ENCODE measurements around the gene CCDC57.

Gene CCDC57

DNA sequence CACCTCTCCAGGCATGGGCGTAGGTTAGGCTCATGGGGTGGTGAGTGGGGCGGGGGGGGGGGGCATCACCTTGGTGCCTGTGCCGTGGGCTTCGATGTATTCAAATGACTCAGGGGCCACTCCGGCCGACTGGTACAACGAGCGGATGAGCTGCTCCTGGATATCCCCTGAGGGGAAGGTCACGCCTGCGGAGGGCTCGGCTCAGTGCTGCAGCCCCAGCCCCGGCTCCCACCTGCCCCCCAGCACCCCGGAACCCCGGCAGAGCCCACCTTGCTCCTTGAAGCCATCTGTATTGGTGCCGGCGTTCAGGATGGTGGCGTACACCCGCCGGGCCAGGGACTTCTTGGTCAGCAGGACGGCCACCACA, 120.0 kb downstream of the CCDC57 start:
- no peak for DNase-seq (ENCODE audit: low read depth)

DNA sequence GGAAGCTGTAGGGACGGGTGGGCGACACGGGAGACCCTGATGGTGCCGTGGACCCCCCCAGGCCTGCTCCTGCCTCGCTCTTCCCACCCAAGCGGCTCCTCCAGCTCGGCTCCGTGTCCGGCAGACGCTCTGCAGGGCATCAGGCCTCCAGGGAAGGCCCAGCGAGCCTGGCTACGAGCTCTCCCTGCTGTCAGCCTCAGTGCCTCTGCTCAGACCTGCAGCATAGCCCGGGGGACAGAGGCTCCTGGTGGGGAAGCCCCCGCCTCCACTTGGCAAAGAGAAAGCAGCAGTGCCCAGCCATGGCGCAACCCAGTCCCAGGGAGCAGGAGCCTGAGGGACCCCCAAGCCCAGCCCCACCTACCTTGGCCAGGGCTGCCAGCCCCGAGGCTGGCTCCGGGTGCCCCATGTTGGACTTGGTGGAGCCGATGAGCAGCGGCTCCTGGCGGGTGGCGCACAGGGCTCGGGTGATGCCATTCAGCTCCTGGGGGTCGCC, 120.5 kb downstream of the CCDC57 start:
- no peak for DNase-seq (ENCODE audit: low read depth)

GRCh38 chr17:82091264-82092066, 121.2 kb downstream of the CCDC57 start:
- no peak for DNase-seq (ENCODE audit: low read depth)

GRCh38 chr17:82090549-82091263, 121.9 kb downstream of the CCDC57 start:
- no peak for DNase-seq (ENCODE audit: low read depth)

DNA sequence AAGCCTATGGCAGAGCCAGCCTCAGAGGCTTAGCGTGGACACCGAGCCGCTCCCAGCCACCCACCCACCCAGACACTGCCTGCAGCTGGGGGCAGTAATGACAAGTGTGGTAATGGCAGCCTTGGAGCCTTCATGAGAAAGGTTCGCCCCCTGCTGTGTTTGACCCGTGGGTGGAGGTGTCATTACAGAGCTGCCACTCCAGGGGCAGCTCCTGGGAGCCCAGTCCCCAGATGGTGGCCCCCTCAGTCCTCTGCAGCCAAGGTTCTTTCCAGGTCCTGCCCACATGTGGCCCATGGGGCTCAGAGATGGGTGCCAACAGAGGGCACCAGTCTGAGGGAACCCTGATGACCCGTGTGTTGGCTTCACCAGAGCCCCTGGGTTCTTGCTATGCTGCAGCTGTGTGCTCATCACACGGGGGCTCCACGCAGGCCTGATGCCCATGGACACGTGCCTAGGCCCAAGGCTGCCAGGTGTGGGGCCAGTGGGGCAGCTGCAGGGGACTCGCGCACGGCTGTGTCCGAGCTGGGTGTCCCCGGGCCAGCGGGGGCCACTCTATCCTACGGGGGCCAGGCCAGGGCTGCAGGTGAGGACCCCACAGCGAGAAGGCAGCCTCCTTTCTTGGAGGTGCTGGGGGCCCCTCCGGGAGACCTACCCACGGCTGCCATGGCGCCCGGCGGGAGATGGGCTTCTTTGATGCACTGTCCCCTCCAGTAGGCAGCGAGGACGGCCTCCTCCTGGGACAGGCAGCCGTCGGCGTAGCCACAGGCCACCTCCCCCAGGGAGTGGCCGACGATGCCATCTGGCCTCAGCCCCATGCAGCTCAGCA, 122.7 kb downstream of the CCDC57 start:
- no peak for DNase-seq (ENCODE audit: low read depth)

- DNase-seq (ENCODE audit: low read depth), result no peak
Observed at GRCh38 chr17:82088838-82089722, 123.6 kb downstream of the CCDC57 start.

- no peak for DNase-seq (ENCODE audit: low read depth)
Observed at GRCh38 chr17:82087961-82088837, 124.4 kb downstream of the CCDC57 start.

DNA sequence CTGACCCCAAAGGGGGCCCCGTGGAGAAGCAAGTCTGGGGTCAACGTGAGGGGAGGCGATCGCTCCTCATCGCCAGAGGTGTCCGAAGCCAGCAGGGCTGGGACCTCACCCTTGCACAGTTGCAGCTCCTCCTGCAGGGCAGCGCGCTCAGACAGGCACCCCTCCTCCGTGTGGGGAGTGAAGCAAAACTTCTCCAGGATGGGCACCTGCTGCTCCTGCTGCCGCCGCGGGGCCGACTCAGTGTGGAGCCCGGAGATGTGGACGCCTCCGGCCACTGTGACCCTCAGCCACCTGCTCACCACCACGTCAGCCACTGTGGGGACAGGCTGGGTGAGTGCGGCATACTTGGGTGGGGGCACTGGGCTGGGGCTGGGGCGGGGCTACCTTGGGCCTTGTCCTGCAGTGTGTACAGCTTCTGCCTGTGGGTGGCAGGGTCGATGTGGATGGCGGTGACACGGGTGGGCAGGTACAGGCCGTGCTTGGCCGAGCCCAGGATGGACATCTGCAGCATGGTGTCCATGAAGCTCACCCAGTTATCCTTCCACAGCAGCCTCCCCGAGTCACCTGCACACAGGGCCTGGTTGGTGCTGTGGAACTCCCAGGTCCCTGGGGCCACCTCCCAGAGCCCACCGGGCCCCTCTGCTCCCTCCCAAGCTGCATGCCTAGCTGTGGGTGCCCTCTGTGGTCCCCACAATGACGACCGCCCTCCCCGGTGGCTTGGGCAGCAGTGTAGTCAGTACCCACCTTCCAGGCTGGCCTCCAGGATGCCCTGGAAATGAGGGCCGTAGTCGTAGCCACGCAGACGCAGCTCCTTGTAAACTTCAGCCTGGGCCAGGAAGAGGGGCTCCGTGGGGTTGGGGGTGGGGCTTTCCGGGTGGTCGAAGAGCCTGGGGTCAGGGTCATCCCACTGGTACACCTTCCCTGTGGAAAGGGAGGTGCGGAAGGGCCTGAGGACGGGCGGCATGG, 125.4 kb downstream of the CCDC57 start:
- no peak for DNase-seq (ENCODE audit: low read depth)

DNA sequence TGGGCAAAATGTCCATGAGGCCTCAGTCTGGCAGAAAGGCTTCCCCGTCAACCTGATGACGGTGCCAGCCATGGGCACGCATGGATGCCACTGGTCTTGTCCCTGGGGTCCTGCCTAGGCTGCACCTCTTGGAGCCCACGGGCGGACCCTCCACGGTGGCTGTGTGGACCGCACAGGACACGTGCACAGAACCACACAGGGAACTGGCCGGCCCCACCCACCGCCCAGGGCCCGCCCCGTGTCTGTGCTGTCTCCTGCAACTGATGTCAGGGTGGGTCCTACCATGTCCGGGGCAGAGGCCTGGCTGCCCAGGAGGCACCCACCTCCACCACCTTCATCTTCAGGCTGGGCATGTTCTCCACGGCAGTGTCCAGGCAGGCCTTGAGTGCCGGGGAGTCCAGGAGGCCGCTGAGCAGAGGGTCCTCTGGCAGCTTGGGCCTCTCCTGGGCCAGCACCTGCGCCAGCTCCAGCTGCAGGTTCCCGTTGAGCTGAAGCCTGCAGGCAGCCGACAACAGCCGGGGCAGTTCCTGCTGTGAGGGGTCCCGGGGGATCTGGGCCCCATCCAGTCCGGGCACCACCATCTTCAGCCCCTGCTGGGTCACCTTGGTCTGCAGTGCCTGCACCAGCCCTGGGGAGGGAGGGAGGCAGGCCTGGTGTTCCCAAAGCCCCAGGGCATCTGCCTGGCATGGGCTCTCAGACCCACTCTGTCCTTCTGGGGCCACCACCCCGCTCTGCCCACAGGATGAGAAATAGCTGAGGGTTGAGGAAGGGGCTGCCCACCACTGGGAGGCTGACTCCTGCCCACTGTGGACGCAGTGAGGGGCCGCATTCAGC, 126.5 kb downstream of the CCDC57 start:
- no peak for DNase-seq (ENCODE audit: low read depth)

DNA sequence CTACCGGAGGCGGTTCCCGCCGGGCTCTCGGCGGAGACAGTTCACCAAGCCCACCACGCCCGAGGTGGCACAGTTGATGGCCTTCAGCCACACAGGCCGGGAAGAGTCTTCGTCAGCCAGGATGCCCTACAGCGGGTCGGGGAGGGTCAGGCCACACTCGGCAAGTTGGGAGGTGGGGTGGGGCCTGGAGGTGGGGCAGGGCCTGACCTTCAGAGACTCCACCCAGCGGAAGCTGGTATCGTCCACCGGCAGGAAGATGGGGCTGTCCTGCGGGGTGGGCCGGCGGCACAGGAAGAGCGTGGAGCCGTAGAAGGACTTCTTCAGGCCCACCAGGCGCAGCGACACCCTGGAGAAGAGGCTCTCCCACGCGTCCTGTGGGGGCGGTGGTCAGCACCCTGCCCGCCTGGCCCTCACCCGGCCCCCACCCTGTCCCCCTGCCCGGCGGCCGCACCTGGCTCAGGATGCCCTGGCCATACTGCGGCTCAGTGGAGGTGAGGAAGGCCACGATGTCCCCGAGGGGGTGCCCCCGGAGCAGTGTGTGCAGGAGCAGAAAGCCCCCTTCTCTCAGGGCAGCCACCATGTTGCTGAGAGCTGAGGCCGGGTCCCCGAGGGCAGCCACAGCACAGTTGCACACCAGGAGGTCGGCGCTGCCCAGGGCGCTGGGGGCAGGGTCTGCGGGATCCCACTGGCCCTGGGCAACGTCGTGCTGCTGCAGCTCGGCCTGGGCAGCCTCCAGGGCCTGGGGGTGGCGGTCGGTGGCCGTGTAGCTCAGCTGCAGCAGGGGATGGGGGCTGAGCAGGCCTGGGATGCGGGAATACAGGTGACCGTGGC, 127.4 kb downstream of the CCDC57 start:
- no peak for DNase-seq (ENCODE audit: low read depth)

GRCh38 chr17:82084373-82085030, 128.1 kb downstream of the CCDC57 start:
- no peak for DNase-seq (ENCODE audit: low read depth)

- DNase-seq (ENCODE audit: low read depth), result no peak
Observed at GRCh38 chr17:82083533-82084359, 128.9 kb downstream of the CCDC57 start.

- no peak for DNase-seq (ENCODE audit: low read depth)
Observed at GRCh38 chr17:82083009-82083408, 129.6 kb downstream of the CCDC57 start.

DNA sequence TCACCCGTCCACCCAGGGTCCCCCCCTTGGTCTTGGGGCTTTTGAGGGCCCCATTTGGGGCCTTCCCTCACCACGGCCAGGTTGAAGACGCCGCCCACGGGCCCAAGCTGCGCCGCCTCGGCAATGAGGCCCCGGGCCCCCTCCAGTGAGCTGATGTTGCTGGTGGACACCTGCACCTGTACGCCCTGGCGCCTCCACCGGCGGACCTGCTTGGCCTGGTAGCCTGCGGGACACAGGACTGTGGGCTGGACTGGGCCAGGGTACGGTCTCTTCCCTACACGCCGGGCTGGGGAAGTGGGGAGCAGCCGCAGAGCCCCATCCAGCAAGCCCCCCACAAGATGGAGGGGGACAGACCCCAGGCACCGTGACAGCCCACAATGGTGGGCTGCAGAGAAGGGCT, 130.2 kb downstream of the CCDC57 start:
- no peak for DNase-seq (ENCODE audit: low read depth)

DNA sequence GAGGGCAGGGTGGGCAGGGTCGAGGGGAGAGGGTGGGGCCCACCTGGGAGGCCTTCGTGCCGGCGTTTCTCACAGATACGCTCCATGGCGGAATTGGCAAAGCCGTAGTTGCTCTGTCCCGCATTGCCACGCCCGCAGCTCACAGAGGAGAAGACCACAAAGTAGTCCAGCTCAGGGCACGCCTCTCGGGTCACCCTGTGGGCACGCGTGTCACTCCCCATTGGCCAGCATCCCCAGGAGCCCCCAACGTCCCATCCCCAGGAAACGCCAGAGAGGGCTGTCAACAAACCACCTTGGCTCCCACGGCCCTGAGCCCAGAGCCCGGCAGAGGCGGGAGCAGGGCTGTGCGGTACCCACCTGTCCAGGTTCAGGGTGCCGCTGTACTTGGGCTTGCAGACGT, 130.7 kb downstream of the CCDC57 start:
- DNase-seq (ENCODE audit: low read depth), result no peak

- no peak for DNase-seq (ENCODE audit: low read depth)
Observed at GRCh38 chr17:82081546-82081945, 131.1 kb downstream of the CCDC57 start.
